ENCODE data around the gene VSTM2L.

VSTM2L gene

GRCh38 chr20:37870294-37870693, 32.6 kb upstream of the VSTM2L start:
- H3K27me3 Mint-ChIP-seq = no peaks in the 10 kb centered on the region
- no peaks in the 10 kb centered on the region for H3K9me3 Mint-ChIP-seq
- ATAC-seq (replicated peaks; ENCODE audit: extremely low read depth, poor library complexity, severe bottlenecking) (no peak), DNase-seq (ENCODE audit: low spot score in 2 of 2) (no peak)
- H3K4me1 Mint-ChIP-seq = no peaks in the 10 kb centered on the region
- H3K4me3 Mint-ChIP-seq = no peak overlapping the region
- H3K36me3 Mint-ChIP-seq (ENCODE audit: insufficient read depth) = peaks cover 11% of the 10 kb centered on the region
- no peak overlapping the region for H3K27ac Mint-ChIP-seq (ENCODE audit: low read depth)

GRCh38 chr20:37871751-37872150, 31.2 kb upstream of the VSTM2L start:
- no peaks in the 10 kb centered on the region for H3K4me1 Mint-ChIP-seq
- no peak for DNase-seq (ENCODE audit: low spot score in 2 of 2)
- peaks cover 11% of the 10 kb centered on the region for H3K36me3 Mint-ChIP-seq (ENCODE audit: insufficient read depth)
- H3K27ac Mint-ChIP-seq (ENCODE audit: low read depth) = no peak overlapping the region
- no peaks in the 10 kb centered on the region for H3K9me3 Mint-ChIP-seq
- no peak overlapping the region for H3K4me3 Mint-ChIP-seq
- ATAC-seq (replicated peaks; ENCODE audit: extremely low read depth, poor library complexity, severe bottlenecking) = no peak
- no peaks in the 10 kb centered on the region for H3K27me3 Mint-ChIP-seq

GRCh38 chr20:37872161-37872560, 30.8 kb upstream of the VSTM2L start:
- peaks cover 11% of the 10 kb centered on the region for H3K36me3 Mint-ChIP-seq (ENCODE audit: insufficient read depth)
- DNase-seq (ENCODE audit: low spot score in 2 of 2) (no peak), ATAC-seq (replicated peaks; ENCODE audit: extremely low read depth, poor library complexity, severe bottlenecking) (no peak)
- no peaks in the 10 kb centered on the region for H3K27me3 Mint-ChIP-seq
- no peak overlapping the region for H3K27ac Mint-ChIP-seq (ENCODE audit: low read depth)
- no peaks in the 10 kb centered on the region for H3K9me3 Mint-ChIP-seq
- no peaks in the 10 kb centered on the region for H3K4me1 Mint-ChIP-seq
- no peak overlapping the region for H3K4me3 Mint-ChIP-seq

GRCh38 chr20:37873884-37874283, 29.0 kb upstream of the VSTM2L start:
- Mint-ChIP-seq H3K4me3 (no peak overlapping the region), H3K9me3 (no peaks in the 10 kb centered on the region), H3K4me1 (no peaks in the 10 kb centered on the region), H3K36me3 (ENCODE audit: insufficient read depth) (peaks cover 9% of the 10 kb centered on the region), H3K27me3 (no peaks in the 10 kb centered on the region), H3K27ac (ENCODE audit: low read depth) (no peak overlapping the region)
- no peak for DNase-seq (ENCODE audit: low spot score in 2 of 2)
- ATAC-seq (replicated peaks; ENCODE audit: extremely low read depth, poor library complexity, severe bottlenecking) = no peak

- Mint-ChIP-seq H3K27ac (ENCODE audit: low read depth) (no peak overlapping the region), H3K4me1 (no peaks in the 10 kb centered on the region), H3K36me3 (ENCODE audit: insufficient read depth) (peaks cover 4% of the 10 kb centered on the region), H3K9me3 (no peaks in the 10 kb centered on the region), H3K27me3 (no peaks in the 10 kb centered on the region), H3K4me3 (no peak overlapping the region)
- ATAC-seq (replicated peaks; ENCODE audit: extremely low read depth, poor library complexity, severe bottlenecking) = no peak
- no peak for DNase-seq (ENCODE audit: low spot score in 2 of 2)
These were observed 27.3 kb upstream of the VSTM2L start for GRCh38 chr20:37875460-37876175.

- H3K4me1 Mint-ChIP-seq = no peaks in the 10 kb centered on the region
- H3K9me3 Mint-ChIP-seq = no peaks in the 10 kb centered on the region
- no peak overlapping the region for H3K4me3 Mint-ChIP-seq
- ATAC-seq (replicated peaks; ENCODE audit: extremely low read depth, poor library complexity, severe bottlenecking) (no peak), DNase-seq (ENCODE audit: low spot score in 2 of 2) (no peak)
- no peak overlapping the region for H3K27ac Mint-ChIP-seq (ENCODE audit: low read depth)
- H3K27me3 Mint-ChIP-seq = no peaks in the 10 kb centered on the region
- peaks cover 3% of the 10 kb centered on the region for H3K36me3 Mint-ChIP-seq (ENCODE audit: insufficient read depth)
These were observed 26.1 kb upstream of the VSTM2L start for GRCh38 chr20:37876863-37877262.

- no peak for ATAC-seq (replicated peaks; ENCODE audit: extremely low read depth, poor library complexity, severe bottlenecking)
- Mint-ChIP-seq H3K27ac (ENCODE audit: low read depth) (peak overlapping the region; percentile 54), H3K36me3 (ENCODE audit: insufficient read depth) (peaks cover 3% of the 10 kb centered on the region), H3K27me3 (no peaks in the 10 kb centered on the region), H3K4me3 (no peak overlapping the region), H3K9me3 (no peaks in the 10 kb centered on the region), H3K4me1 (no peaks in the 10 kb centered on the region)
- DNase-seq (ENCODE audit: low spot score in 2 of 2) = no peak
These were observed 24.8 kb upstream of the VSTM2L start for GRCh38 chr20:37877832-37878772.

GRCh38 chr20:37878835-37879599, 23.9 kb upstream of the VSTM2L start:
- peaks cover 2% of the 10 kb centered on the region for H3K36me3 Mint-ChIP-seq (ENCODE audit: insufficient read depth)
- H3K27me3 Mint-ChIP-seq = no peaks in the 10 kb centered on the region
- no peaks in the 10 kb centered on the region for H3K9me3 Mint-ChIP-seq
- DNase-seq (ENCODE audit: low spot score in 2 of 2) = no peak
- H3K4me3 Mint-ChIP-seq = no peak overlapping the region
- H3K27ac Mint-ChIP-seq (ENCODE audit: low read depth) = peak overlapping the region; percentile 54
- no peak for ATAC-seq (replicated peaks; ENCODE audit: extremely low read depth, poor library complexity, severe bottlenecking)
- H3K4me1 Mint-ChIP-seq = no peaks in the 10 kb centered on the region

- Mint-ChIP-seq H3K9me3 (no peaks in the 10 kb centered on the region), H3K36me3 (ENCODE audit: insufficient read depth) (no peaks in the 10 kb centered on the region), H3K4me1 (no peaks in the 10 kb centered on the region), H3K27ac (ENCODE audit: low read depth) (no peak overlapping the region), H3K27me3 (no peaks in the 10 kb centered on the region), H3K4me3 (no peak overlapping the region)
- no peak for DNase-seq (ENCODE audit: low spot score in 2 of 2)
- ATAC-seq (replicated peaks; ENCODE audit: extremely low read depth, poor library complexity, severe bottlenecking) = no peak
These were observed 23.1 kb upstream of the VSTM2L start for GRCh38 chr20:37879843-37880242.

- Mint-ChIP-seq H3K4me1 (no peaks in the 10 kb centered on the region), H3K4me3 (no peak overlapping the region), H3K27me3 (no peaks in the 10 kb centered on the region), H3K27ac (ENCODE audit: low read depth) (no peak overlapping the region), H3K36me3 (ENCODE audit: insufficient read depth) (no peaks in the 10 kb centered on the region), H3K9me3 (no peaks in the 10 kb centered on the region)
- DNase-seq (ENCODE audit: low spot score in 2 of 2) = no peak
- ATAC-seq (replicated peaks; ENCODE audit: extremely low read depth, poor library complexity, severe bottlenecking) = no peak
These were observed 22.0 kb upstream of the VSTM2L start for GRCh38 chr20:37880726-37881591.

- Mint-ChIP-seq H3K4me3 (no peak overlapping the region), H3K4me1 (no peaks in the 10 kb centered on the region), H3K36me3 (ENCODE audit: insufficient read depth) (no peaks in the 10 kb centered on the region), H3K9me3 (no peaks in the 10 kb centered on the region), H3K27me3 (no peaks in the 10 kb centered on the region), H3K27ac (ENCODE audit: low read depth) (no peak overlapping the region)
- no peak for ATAC-seq (replicated peaks; ENCODE audit: extremely low read depth, poor library complexity, severe bottlenecking)
- no peak for DNase-seq (ENCODE audit: low spot score in 2 of 2)
These were observed 21.2 kb upstream of the VSTM2L start for GRCh38 chr20:37881601-37882343.

Measured in central memory CD8-positive, alpha-beta T cell (primary cell).